Activated gamma-delta T cell treated with anti-CD3 and anti-CD28 coated beads, Interleukin-2, amount 50 U/mL, for 16 hours (primary cell): ENCODE results near the gene CAPN2.
A peak's percentile ranks its signal among the peaks of the same experiment; 100 is the strongest.
"Not testable (repeated sequence)": the region's sequence is repeated elsewhere in the genome, so short reads cannot be mapped to it uniquely, and the experiment has no call there.

Experiments
- DNase-seq: peaks from one replicate; pipeline ENCODE4 v3.0.0-alpha.2; 2020; ENCODE audit warnings: low read depth

The CAPN2 gene

GRCh38 chr1:223739366-223740037, 27.2 kb downstream of the CAPN2 start:
- no peak for DNase-seq

- not testable (repeated sequence) for DNase-seq
Measured at GRCh38 chr1:223740038-223740736, 27.8 kb downstream of the CAPN2 start.

- DNase-seq = no peak
Measured at GRCh38 chr1:223741861-223742260, 29.5 kb downstream of the CAPN2 start.

GRCh38 chr1:223742856-223743517, 30.6 kb downstream of the CAPN2 start:
- DNase-seq = no peak

GRCh38 chr1:223745731-223746130, 33.4 kb downstream of the CAPN2 start:
- no peak for DNase-seq

GRCh38 chr1:223747838-223748335, 35.5 kb downstream of the CAPN2 start:
- no peak for DNase-seq

GRCh38 chr1:223748405-223748772, 36.0 kb downstream of the CAPN2 start:
- DNase-seq = no peak

GRCh38 chr1:223748773-223749733, 36.7 kb downstream of the CAPN2 start:
- DNase-seq = peak; percentile 48

- DNase-seq = no peak
Measured at GRCh38 chr1:223750730-223751570, 38.6 kb downstream of the CAPN2 start.

- no peak for DNase-seq
Measured at GRCh38 chr1:223751696-223752095, 39.4 kb downstream of the CAPN2 start.

GRCh38 chr1:223752721-223753515, 40.6 kb downstream of the CAPN2 start:
- DNase-seq = no peak

GRCh38 chr1:223754681-223755431, 42.5 kb downstream of the CAPN2 start:
- no peak for DNase-seq

- no peak for DNase-seq
Measured at GRCh38 chr1:223755432-223755792, 43.1 kb downstream of the CAPN2 start.

GRCh38 chr1:223755992-223756775, 43.8 kb downstream of the CAPN2 start:
- DNase-seq = no peak

- no peak for DNase-seq
Measured at GRCh38 chr1:223756806-223757700, 44.7 kb downstream of the CAPN2 start.

GRCh38 chr1:223758734-223759133, 46.4 kb downstream of the CAPN2 start:
- DNase-seq = no peak

GRCh38 chr1:223759273-223759672, 46.9 kb downstream of the CAPN2 start:
- no peak for DNase-seq

GRCh38 chr1:223760833-223761232, 48.5 kb downstream of the CAPN2 start:
- no peak for DNase-seq
